ENCODE data around the gene MRPL2.
A peak's percentile ranks its signal among the peaks of the same experiment; 100 is the strongest.
"Not testable (repeated sequence)": the region's sequence is repeated elsewhere in the genome, so short reads cannot be mapped to it uniquely, and the experiment has no call there.

The MRPL2 gene

GRCh38 chr6:43082806-43083655 lies 23.8 kb upstream of the MRPL2 start:
- DNase-seq (no peak), ATAC-seq (no peak)

GRCh38 chr6:43081922-43082321 lies 22.7 kb upstream of the MRPL2 start:
- not testable (repeated sequence) for ATAC-seq, DNase-seq

GRCh38 chr6:43081043-43081442 lies 21.8 kb upstream of the MRPL2 start:
- no peak for DNase-seq
- ATAC-seq, result no peak

GRCh38 chr6:43078691-43079090 lies 19.5 kb upstream of the MRPL2 start:
- DNase-seq, result no peak
- ATAC-seq, result no peak

GRCh38 chr6:43077981-43078511 lies 18.8 kb upstream of the MRPL2 start:
- DNase-seq (no peak), ATAC-seq (no peak)

GRCh38 chr6:43077333-43077809 lies 18.1 kb upstream of the MRPL2 start:
- ATAC-seq (no peak), DNase-seq (no peak)

GRCh38 chr6:43076464-43077332 lies 17.5 kb upstream of the MRPL2 start:
- ATAC-seq, result peak; percentile 1
- DNase-seq, result peak; percentile 15

- DNase-seq (peak; percentile 44), ATAC-seq (peak; percentile 45)
These were observed 16.6 kb upstream of the MRPL2 start, which contains the start of gene PTK7 for GRCh38 chr6:43075670-43076463. Gene PTK7 (plus strand): TSS chr6:43076314. CDS start chr6:43076489, 175 bp downstream.

- DNase-seq, result no peak
- ATAC-seq, result no peak
These were observed 15.8 kb upstream of the MRPL2 start for GRCh38 chr6:43074847-43075669.

- ATAC-seq (no peak), DNase-seq (peak; percentile 14)
These were observed 10.9 kb upstream of the MRPL2 start for GRCh38 chr6:43070028-43070632.

GRCh38 chr6:43062818-43063217 lies 3.6 kb upstream of the MRPL2 start:
- no peak for DNase-seq
- ATAC-seq, result no peak

GRCh38 chr6:43061861-43062260 lies 2.6 kb upstream of the MRPL2 start:
- no peak for DNase-seq
- no peak for ATAC-seq

GRCh38 chr6:43060755-43061633 lies 1.8 kb upstream of the MRPL2 start:
- DNase-seq, result no peak
- ATAC-seq, result no peak

GRCh38 chr6:43060034-43060754 lies 960 bp upstream of the MRPL2 start:
- ATAC-seq (no peak), DNase-seq (no peak)

- no peak for ATAC-seq
These were observed 703 bp downstream of the MRPL2 start for GRCh38 chr6:43058531-43058930.

GRCh38 chr6:43055966-43056365 lies 3.3 kb downstream of the MRPL2 start:
- DNase-seq (no peak), ATAC-seq (no peak)

More at GRCh38 chr6:43058531-43058930, 703 bp downstream of the MRPL2 start:
- no peak for DNase-seq

- ATAC-seq, result no peak
These were observed 4.9 kb downstream of the MRPL2 start for GRCh38 chr6:43054206-43054943.

More at GRCh38 chr6:43054206-43054943, 4.9 kb downstream of the MRPL2 start:
- no peak for DNase-seq
